Measurements from ENCODE around the gene PHLPP2.

Gene PHLPP2

GRCh38 chr16:71737501-71737900, 13.0 kb upstream of the PHLPP2 start:
- TF ChIP-seq MAX (IDR thresholded peaks at IDR 0.05; ENCODE audit: low read depth, low read length) (no peak), POLR2A (IDR thresholded peaks at IDR 0.05; ENCODE audit: extremely low read depth, insufficient read length) (no peak), MYC (IDR thresholded peaks at IDR 0.05; ENCODE audit: low read depth, low read length) (no peak)
- TF ChIP-seq, protein P1, sequence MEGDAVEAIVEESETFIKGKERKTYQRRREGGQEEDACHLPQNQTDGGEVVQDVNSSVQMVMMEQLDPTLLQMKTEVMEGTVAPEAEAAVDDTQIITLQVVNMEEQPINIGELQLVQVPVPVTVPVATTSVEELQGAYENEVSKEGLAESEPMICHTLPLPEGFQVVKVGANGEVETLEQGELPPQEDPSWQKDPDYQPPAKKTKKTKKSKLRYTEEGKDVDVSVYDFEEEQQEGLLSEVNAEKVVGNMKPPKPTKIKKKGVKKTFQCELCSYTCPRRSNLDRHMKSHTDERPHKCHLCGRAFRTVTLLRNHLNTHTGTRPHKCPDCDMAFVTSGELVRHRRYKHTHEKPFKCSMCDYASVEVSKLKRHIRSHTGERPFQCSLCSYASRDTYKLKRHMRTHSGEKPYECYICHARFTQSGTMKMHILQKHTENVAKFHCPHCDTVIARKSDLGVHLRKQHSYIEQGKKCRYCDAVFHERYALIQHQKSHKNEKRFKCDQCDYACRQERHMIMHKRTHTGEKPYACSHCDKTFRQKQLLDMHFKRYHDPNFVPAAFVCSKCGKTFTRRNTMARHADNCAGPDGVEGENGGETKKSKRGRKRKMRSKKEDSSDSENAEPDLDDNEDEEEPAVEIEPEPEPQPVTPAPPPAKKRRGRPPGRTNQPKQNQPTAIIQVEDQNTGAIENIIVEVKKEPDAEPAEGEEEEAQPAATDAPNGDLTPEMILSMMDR (IDR thresholded peaks at IDR 0.05; ENCODE audit: low read depth, low read length), result no peak
- H3K4me3 ChIP-seq (ENCODE audit: low read depth, low read length), result no peak overlapping the region
- no peak for DNase-seq (ENCODE audit: low read depth)

- TF ChIP-seq, protein P1 (IDR thresholded peaks at IDR 0.05; ENCODE audit: low read depth, low read length), result no peak
- TF ChIP-seq MYC (IDR thresholded peaks at IDR 0.05; ENCODE audit: low read depth, low read length), result no peak
- no peak for TF ChIP-seq MAX (IDR thresholded peaks at IDR 0.05; ENCODE audit: low read depth, low read length)
- no peak overlapping the region for H3K4me3 ChIP-seq (ENCODE audit: low read depth, low read length)
- DNase-seq (ENCODE audit: low read depth), result no peak
Measured at GRCh38 chr16:71734511-71734910, 10.0 kb upstream of the PHLPP2 start.

GRCh38 chr16:71732587-71732986, 8.1 kb upstream of the PHLPP2 start:
- TF ChIP-seq MYC (IDR thresholded peaks at IDR 0.05; ENCODE audit: low read depth, low read length) (no peak), POLR2A (IDR thresholded peaks at IDR 0.05; ENCODE audit: extremely low read depth, insufficient read length) (no peak), MAX (IDR thresholded peaks at IDR 0.05; ENCODE audit: low read depth, low read length) (no peak)
- TF ChIP-seq, protein P1 (IDR thresholded peaks at IDR 0.05; ENCODE audit: low read depth, low read length), result no peak
- DNase-seq (ENCODE audit: low read depth), result no peak
- no peak overlapping the region for H3K4me3 ChIP-seq (ENCODE audit: low read depth, low read length)

- DNase-seq (ENCODE audit: low read depth), result no peak
- TF ChIP-seq MYC (IDR thresholded peaks at IDR 0.05; ENCODE audit: low read depth, low read length) (no peak), MAX (IDR thresholded peaks at IDR 0.05; ENCODE audit: low read depth, low read length) (no peak), POLR2A (IDR thresholded peaks at IDR 0.05; ENCODE audit: extremely low read depth, insufficient read length) (no peak)
- TF ChIP-seq, protein P1 (IDR thresholded peaks at IDR 0.05; ENCODE audit: low read depth, low read length), result no peak
- no peak overlapping the region for H3K4me3 ChIP-seq (ENCODE audit: low read depth, low read length)
Measured at GRCh38 chr16:71727551-71728324, 3.2 kb upstream of the PHLPP2 start.

- DNase-seq (ENCODE audit: low read depth), result peak; percentile 29
- TF ChIP-seq MYC (IDR thresholded peaks at IDR 0.05; ENCODE audit: low read depth, low read length), result no peak
- TF ChIP-seq POLR2A (IDR thresholded peaks at IDR 0.05; ENCODE audit: extremely low read depth, insufficient read length), result no peak
- TF ChIP-seq, protein P1 (IDR thresholded peaks at IDR 0.05; ENCODE audit: low read depth, low read length), result no peak
- no peak for TF ChIP-seq MAX (IDR thresholded peaks at IDR 0.05; ENCODE audit: low read depth, low read length)
Measured at GRCh38 chr16:71726476-71727315, 2.2 kb upstream of the PHLPP2 start.

More at GRCh38 chr16:71726476-71727315, 2.2 kb upstream of the PHLPP2 start:
- no peak overlapping the region for H3K4me3 ChIP-seq (ENCODE audit: low read depth, low read length)
